ENCODE measurements around the gene ADNP.

DNA sequence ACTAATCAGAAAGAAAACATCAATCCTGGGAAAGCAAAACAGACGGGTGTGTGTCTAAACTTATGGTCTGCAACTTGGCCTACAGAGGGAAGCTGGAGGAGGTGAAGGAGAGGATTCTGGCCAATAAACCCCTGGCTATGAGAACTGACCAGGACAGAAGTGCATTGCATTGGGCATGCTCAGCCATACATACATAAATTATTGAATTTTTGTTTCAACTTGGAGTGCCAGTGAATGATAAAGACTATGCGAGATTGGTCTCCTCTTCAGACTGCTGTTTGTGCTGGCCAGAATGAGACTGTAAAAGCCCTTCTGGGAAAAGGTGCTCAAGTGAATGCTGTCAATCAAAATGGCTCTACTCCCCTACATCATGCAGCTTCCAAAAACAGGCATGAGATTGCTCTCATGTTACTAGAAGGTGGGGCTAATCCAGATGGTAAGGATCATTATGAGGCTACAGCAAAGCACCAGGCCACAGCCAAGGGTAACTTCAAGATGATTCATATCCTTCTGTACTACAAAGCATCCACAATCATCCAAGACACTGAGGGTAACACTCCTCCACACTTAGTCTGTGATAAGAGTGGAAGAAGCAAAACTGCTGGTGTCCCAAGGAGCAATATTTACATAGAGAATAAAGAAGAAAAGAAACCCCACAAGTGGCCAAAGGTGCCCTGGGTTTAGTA is 17.4 kb downstream of the ADNP start:
- TF ChIP-seq, protein P1, sequence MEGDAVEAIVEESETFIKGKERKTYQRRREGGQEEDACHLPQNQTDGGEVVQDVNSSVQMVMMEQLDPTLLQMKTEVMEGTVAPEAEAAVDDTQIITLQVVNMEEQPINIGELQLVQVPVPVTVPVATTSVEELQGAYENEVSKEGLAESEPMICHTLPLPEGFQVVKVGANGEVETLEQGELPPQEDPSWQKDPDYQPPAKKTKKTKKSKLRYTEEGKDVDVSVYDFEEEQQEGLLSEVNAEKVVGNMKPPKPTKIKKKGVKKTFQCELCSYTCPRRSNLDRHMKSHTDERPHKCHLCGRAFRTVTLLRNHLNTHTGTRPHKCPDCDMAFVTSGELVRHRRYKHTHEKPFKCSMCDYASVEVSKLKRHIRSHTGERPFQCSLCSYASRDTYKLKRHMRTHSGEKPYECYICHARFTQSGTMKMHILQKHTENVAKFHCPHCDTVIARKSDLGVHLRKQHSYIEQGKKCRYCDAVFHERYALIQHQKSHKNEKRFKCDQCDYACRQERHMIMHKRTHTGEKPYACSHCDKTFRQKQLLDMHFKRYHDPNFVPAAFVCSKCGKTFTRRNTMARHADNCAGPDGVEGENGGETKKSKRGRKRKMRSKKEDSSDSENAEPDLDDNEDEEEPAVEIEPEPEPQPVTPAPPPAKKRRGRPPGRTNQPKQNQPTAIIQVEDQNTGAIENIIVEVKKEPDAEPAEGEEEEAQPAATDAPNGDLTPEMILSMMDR (IDR thresholded peaks at IDR 0.05; ENCODE audit: poor library complexity): no peak
- no peak for TF ChIP-seq EZH2 (IDR thresholded peaks at IDR 0.05; ENCODE audit: borderline replicate concordance)
